Large intestine (tissue), 12 donors: Measurements from ENCODE around the gene RAD9A. TPM values are rescaled to one million over a fixed set of nuclear protein-coding genes. Genes with fewer than 3 reads are reported as not detected.

Experiments
- DNase-seq, 2 donors: peaks; one replicate each; pipeline versions ENCODE4 v3.0.0 to v3.0.0-alpha.2; 2013
- H3K27ac ChIP-seq: one replicate; pipeline ENCODE4 v1.5.1; 2013; ENCODE audit warnings: low read length
- H3K27me3 ChIP-seq: 2 replicates; pipeline ENCODE4 v1.6.1; 2013; ENCODE audit warnings: low read length; ENCODE audit not compliant: control insufficient read depth, insufficient read depth
- H3K36me3 ChIP-seq: 2 replicates; pipeline ENCODE4 v1.6.1; 2013; ENCODE audit warnings: low read length; ENCODE audit not compliant: control insufficient read depth, insufficient read depth
- H3K4me1 ChIP-seq: one replicate; pipeline ENCODE4 v1.6.1; 2013; ENCODE audit warnings: low read length; ENCODE audit not compliant: control insufficient read depth, insufficient read depth
- H3K4me3 ChIP-seq: one replicate; pipeline ENCODE4 v1.5.1; 2013; ENCODE audit warnings: low read length
- H3K9me3 ChIP-seq: one replicate; pipeline ENCODE4 v1.6.1; 2013; ENCODE audit warnings: mild to moderate bottlenecking, low read depth, low read length, moderate library complexity; ENCODE audit not compliant: control insufficient read depth
- WGBS: methylation state at CpG from one replicate; pipeline ENCODE4 v1.1.5; 2013; ENCODE audit warnings: low lambda C conversion rate; ENCODE audit not compliant: insufficient coverage; 5-methylcytosine and 5-hydroxymethylcytosine counted together
- long read RNA-seq, 11 donors: transcript quantifications; one replicate each; lab custom pipeline, GENCODE V29; 2026
- polyA plus RNA-seq: library from polyadenylated mRNA; unstranded; fragments of 120-200 nt; gene quantifications from one replicate; pipeline ENCODE4 v1.2.1, GENCODE V29; 2013

The RAD9A gene
- 22.1 TPM for polyA plus RNA-seq
- long read RNA-seq, donor 1, partial matches to known transcripts, result 122 of 204 reads
- long read RNA-seq, donor 1, other reads (novel, unspliced or antisense), result 81 of 204 reads
- long read RNA-seq, donor 2, partial matches to known transcripts, result 546 of 696 reads
- long read RNA-seq, donor 2, other reads (novel, unspliced or antisense), result 148 of 696 reads
- long read RNA-seq, donor 3, result 0 reads
- long read RNA-seq, donor 4, result 0 reads
- long read RNA-seq, donor 5, partial matches to known transcripts, result 24 of 79 reads
- long read RNA-seq, donor 5, other reads (novel, unspliced or antisense), result 55 of 79 reads
- long read RNA-seq, donor 6, partial matches to known transcripts, result 179 of 305 reads
- long read RNA-seq, donor 6, other reads (novel, unspliced or antisense), result 126 of 305 reads
- long read RNA-seq, donor 7, partial matches to known transcripts, result 25 of 106 reads
- long read RNA-seq, donor 7, other reads (novel, unspliced or antisense), result 81 of 106 reads
- long read RNA-seq, donor 8, partial matches to known transcripts, result 47 of 149 reads
- long read RNA-seq, donor 8, other reads (novel, unspliced or antisense), result 98 of 149 reads
- long read RNA-seq, donor 9, partial matches to known transcripts, result 103 of 105 reads
- long read RNA-seq, donor 9, other reads (novel, unspliced or antisense), result 0 of 105 reads
- long read RNA-seq, donor 10, partial matches to known transcripts, result 141 of 148 reads
- long read RNA-seq, donor 10, other reads (novel, unspliced or antisense), result 7 of 148 reads
- long read RNA-seq, donor 11, partial matches to known transcripts, result 126 of 248 reads
- long read RNA-seq, donor 11, other reads (novel, unspliced or antisense), result 122 of 248 reads

GRCh38 chr11:67391304-67392182 is at the start of gene RAD9A:
Gene RAD9A, plus strand, starts transcription at chr11:67391986. Its CDS starts 59 bp downstream, at chr11:67392045.
- Histone ChIP-seq H3K9me3 (peaks cover 2% of the 10 kb centered on the region), H3K27me3 (no peaks in the 10 kb centered on the region), H3K4me1 (peaks cover 15% of the 10 kb centered on the region), H3K36me3 (peaks cover 23% of the 10 kb centered on the region), H3K27ac (peak within 1 kb of the TSS; percentile 90), H3K4me3 (peak within 1 kb of the TSS; percentile 89)
- DNase-seq, result peak; percentile 97
- no CpG with 5 or more reads among the region's 75 CpGs for WGBS

GRCh38 chr11:67344264-67344663 is 47.5 kb upstream of the RAD9A start:
- no CpG with 5 or more reads among the region's 4 CpGs for WGBS
- peaks cover 37% of the 10 kb centered on the region for H3K4me1 ChIP-seq
- H3K27me3 ChIP-seq, result no peaks in the 10 kb centered on the region
- no peak for DNase-seq
- no peaks in the 10 kb centered on the region for H3K9me3 ChIP-seq
- H3K36me3 ChIP-seq, result no peaks in the 10 kb centered on the region
- no peak overlapping the region for H3K27ac ChIP-seq
- no peak overlapping the region for H3K4me3 ChIP-seq

- peak in 1 of 2 donors; percentile 70 for DNase-seq
- Histone ChIP-seq H3K36me3 (no peaks in the 10 kb centered on the region), H3K27me3 (no peaks in the 10 kb centered on the region), H3K4me3 (no peak overlapping the region), H3K4me1 (peaks cover 44% of the 10 kb centered on the region), H3K9me3 (no peaks in the 10 kb centered on the region), H3K27ac (peak overlapping the region; percentile 72)
- WGBS, result no CpG with 5 or more reads among the region's 8 CpGs
Measured at GRCh38 chr11:67345247-67345919, 46.4 kb upstream of the RAD9A start.

GRCh38 chr11:67345920-67346819 is 45.6 kb upstream of the RAD9A start:
- DNase-seq, result peak; percentile 81 to 91
- peaks cover 2% of the 10 kb centered on the region for H3K36me3 ChIP-seq
- 20% methylated on average over 4 of the region's 7 CpGs for WGBS
- H3K4me1 ChIP-seq, result peaks cover 47% of the 10 kb centered on the region
- no peaks in the 10 kb centered on the region for H3K27me3 ChIP-seq
- H3K27ac ChIP-seq, result peak overlapping the region; percentile 72
- H3K9me3 ChIP-seq, result no peaks in the 10 kb centered on the region
- no peak overlapping the region for H3K4me3 ChIP-seq

GRCh38 chr11:67347964-67348749 is 43.6 kb upstream of the RAD9A start:
- peaks cover 62% of the 10 kb centered on the region for H3K4me1 ChIP-seq
- H3K27me3 ChIP-seq, result no peaks in the 10 kb centered on the region
- H3K36me3 ChIP-seq, result peaks cover 6% of the 10 kb centered on the region
- no peak overlapping the region for H3K4me3 ChIP-seq
- no peaks in the 10 kb centered on the region for H3K9me3 ChIP-seq
- DNase-seq, result peak in 1 of 2 donors; percentile 48
- H3K27ac ChIP-seq, result peak overlapping the region; percentile 52
- WGBS, result 100% methylated on average over 2 of the region's 11 CpGs

- DNase-seq, result no peak
- no CpG with 5 or more reads among the region's 5 CpGs for WGBS
- Histone ChIP-seq H3K36me3 (peaks cover 6% of the 10 kb centered on the region), H3K27me3 (no peaks in the 10 kb centered on the region), H3K9me3 (no peaks in the 10 kb centered on the region), H3K4me3 (no peak overlapping the region), H3K4me1 (peaks cover 65% of the 10 kb centered on the region), H3K27ac (no peak overlapping the region)
Measured at GRCh38 chr11:67349036-67349435, 42.8 kb upstream of the RAD9A start.

GRCh38 chr11:67349457-67349856 is 42.3 kb upstream of the RAD9A start:
- 100% methylated on average over 1 of the region's 2 CpGs for WGBS
- H3K4me1 ChIP-seq, result peaks cover 69% of the 10 kb centered on the region

GRCh38 chr11:67349928-67350465 is 41.8 kb upstream of the RAD9A start:
- H3K27ac ChIP-seq, result no peak overlapping the region
- no CpG with 5 or more reads among the region's 4 CpGs for WGBS
- H3K9me3 ChIP-seq, result no peaks in the 10 kb centered on the region
- H3K27me3 ChIP-seq, result no peaks in the 10 kb centered on the region
- no peak for DNase-seq
- H3K36me3 ChIP-seq, result peaks cover 6% of the 10 kb centered on the region
- H3K4me3 ChIP-seq, result no peak overlapping the region
- peaks cover 72% of the 10 kb centered on the region for H3K4me1 ChIP-seq

More at GRCh38 chr11:67349457-67349856, 42.3 kb upstream of the RAD9A start:
- Histone ChIP-seq H3K27ac (no peak overlapping the region), H3K27me3 (no peaks in the 10 kb centered on the region), H3K4me3 (no peak overlapping the region), H3K9me3 (no peaks in the 10 kb centered on the region), H3K36me3 (peaks cover 6% of the 10 kb centered on the region)
- DNase-seq, result no peak
